Stimulated activated naive CD8-positive, alpha-beta T cell treated with anti-CD3 and anti-CD28 coated beads, Interleukin-15, amount 100 ng/mL, for 72 hours (primary cell): ENCODE measurements around the gene C2orf80.
"Not testable (repeated sequence)": the region's sequence is repeated elsewhere in the genome, so short reads cannot be mapped to it uniquely, and the experiment has no call there.

Experiments
- ATAC-seq: fragments of 150-1000 bp; cut with Tn5 transposase; 2 replicates; pipeline ENCODE4 v1.10.0; 2021; ENCODE audit warnings: mild to moderate bottlenecking, moderate library complexity
- DNase-seq, 2 donors: peaks; one replicate each; pipeline ENCODE4 v3.0.0; 2021 to 2022
- H3K27ac Mint-ChIP-seq, 2 donors: one replicate each; pipeline ENCODE4 v1.8.0; 2022; ENCODE audit warnings: mild to moderate bottlenecking in 2 of 2, mixed read lengths in 2 of 2, moderate library complexity in 2 of 2
- H3K27me3 Mint-ChIP-seq: one replicate; pipeline ENCODE4 v1.8.0; 2022; ENCODE audit warnings: mixed read lengths
- H3K4me1 Mint-ChIP-seq: one replicate; pipeline ENCODE4 v1.8.0; 2022; ENCODE audit warnings: mild to moderate bottlenecking, mixed read lengths
- H3K4me3 Mint-ChIP-seq, 2 donors: one replicate each; pipeline ENCODE4 v1.8.0; 2022; ENCODE audit warnings: mild to moderate bottlenecking in 2 of 2, mixed read lengths in 2 of 2, moderate library complexity in 1 of 2
- H3K9me3 Mint-ChIP-seq, 2 donors: one replicate each; pipeline ENCODE4 v1.8.0; 2022; ENCODE audit warnings: mixed read lengths in 2 of 2

The C2orf80 gene

DNA sequence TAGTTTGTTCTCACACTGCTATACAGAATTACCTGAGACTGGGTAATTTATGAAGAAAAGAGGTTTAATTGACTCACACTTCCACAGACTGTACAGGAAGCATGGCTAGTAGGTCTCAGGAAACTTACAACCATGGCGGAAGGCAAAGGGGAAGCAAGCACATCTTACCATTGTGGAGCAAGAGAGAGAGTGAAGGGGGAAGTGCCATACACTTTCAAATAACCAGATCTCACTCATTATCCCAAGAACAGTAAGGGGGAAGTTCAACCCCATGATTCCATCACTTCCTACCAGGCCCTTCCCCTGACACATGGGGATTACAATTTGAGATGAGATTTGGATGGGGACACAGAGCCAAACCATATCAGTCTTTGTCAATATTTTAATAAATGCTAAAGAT, 38.9 kb downstream of the C2orf80 start:
- Mint-ChIP-seq H3K4me1 (no peaks in the 10 kb centered on the region), H3K4me3 (no peak overlapping the region), H3K27ac (no peak overlapping the region), H3K27me3 (no peaks in the 10 kb centered on the region), H3K9me3 (peaks cover 0 to 13% of the 10 kb centered on the region in 2 donors)
- ATAC-seq = no peak
- DNase-seq = no peak

DNA sequence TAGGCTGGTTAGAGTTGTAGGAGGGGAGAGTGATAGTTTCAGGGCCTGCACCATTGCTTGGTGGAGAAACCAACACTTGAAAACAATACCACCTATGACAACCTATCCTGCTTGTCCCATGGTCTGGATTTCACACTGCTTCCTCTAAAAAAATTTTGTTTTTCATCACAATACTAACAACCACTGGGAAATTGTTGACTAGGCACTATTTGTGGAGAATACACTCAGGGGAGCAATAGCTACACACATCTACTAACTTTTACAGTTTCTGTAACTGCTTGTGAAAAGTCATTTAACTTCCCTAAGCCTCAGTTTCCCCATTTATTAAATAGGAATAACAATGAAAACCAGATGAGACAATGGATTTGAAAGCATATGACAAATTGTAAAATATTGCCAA, 39.7 kb downstream of the C2orf80 start:
- no peak for DNase-seq

DNA sequence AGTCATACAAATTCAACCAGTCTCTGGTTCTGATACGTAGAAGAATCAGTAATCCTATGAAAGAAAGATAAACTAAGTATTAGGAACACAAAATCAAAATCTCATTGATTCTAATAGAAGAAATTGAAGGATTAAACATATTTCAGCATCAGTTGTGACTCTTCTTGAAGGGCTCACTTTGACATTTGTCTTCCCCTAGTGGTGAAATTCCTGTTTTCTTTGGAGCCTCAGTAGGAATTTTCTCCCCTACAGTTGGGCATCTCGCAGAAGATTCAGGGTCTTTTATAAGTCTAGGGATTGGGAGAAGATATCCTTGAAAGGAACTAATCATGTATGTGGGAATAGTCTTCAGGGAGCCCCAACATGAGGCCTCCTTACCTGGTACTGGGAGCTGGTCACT, 41.0 kb downstream of the C2orf80 start:
- no peak overlapping the region for H3K4me3 Mint-ChIP-seq
- no peak overlapping the region for H3K27ac Mint-ChIP-seq
- H3K4me1 Mint-ChIP-seq = no peaks in the 10 kb centered on the region
- H3K9me3 Mint-ChIP-seq = peaks cover 0 to 13% of the 10 kb centered on the region in 2 donors
- ATAC-seq (no peak), DNase-seq (no peak)
- no peaks in the 10 kb centered on the region for H3K27me3 Mint-ChIP-seq

More for the DNA sequence above, 39.7 kb downstream of the C2orf80 start:
- H3K4me1 Mint-ChIP-seq = no peaks in the 10 kb centered on the region
- ATAC-seq = no peak
- H3K4me3 Mint-ChIP-seq = no peak overlapping the region
- peaks cover 0 to 13% of the 10 kb centered on the region in 2 donors for H3K9me3 Mint-ChIP-seq
- no peak overlapping the region for H3K27ac Mint-ChIP-seq
- H3K27me3 Mint-ChIP-seq = no peaks in the 10 kb centered on the region

DNA sequence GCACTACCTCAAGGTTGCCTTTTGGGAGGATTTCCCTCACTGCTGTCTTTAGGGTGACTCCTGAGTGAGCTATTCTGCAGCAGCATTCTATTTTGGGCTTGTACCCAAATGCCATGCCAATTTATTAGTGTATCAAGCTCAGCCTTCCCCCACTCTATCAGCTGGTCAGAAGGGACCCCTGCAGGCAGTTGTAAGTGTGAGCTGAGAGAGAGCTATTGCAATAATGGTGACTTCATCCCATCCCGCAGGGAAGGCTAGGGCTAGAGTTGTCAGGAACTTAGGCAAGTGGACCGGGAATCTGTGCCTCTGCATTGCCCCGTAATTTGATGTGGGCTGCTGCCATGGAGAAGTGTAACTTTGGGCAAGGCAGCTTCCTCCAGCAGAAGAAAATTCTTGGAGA, 42.1 kb downstream of the C2orf80 start:
- no peak overlapping the region for H3K4me3 Mint-ChIP-seq
- H3K27ac Mint-ChIP-seq = no peak overlapping the region

DNA sequence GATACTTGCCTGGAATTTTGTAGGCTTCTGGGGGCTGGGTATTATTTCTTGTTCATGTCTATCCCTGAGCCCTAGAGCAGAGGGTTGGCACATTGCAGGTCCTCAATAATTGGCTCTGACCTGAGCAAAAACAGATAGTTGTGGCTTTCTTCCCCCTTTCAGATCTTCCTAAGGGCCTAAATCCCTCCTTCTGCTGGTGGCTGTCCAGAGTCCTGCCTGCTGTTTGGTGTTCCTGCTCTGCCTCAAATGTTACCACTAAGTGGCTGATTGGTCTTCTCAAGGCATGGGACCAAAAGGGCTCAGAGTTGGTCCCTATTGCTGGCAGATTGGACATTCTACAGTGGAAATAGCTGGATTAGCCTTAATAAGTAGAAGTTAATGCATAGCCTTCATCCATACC, 42.8 kb downstream of the C2orf80 start:
- H3K27me3 Mint-ChIP-seq = no peaks in the 10 kb centered on the region
- ATAC-seq (no peak), DNase-seq (no peak)
- H3K27ac Mint-ChIP-seq = no peak overlapping the region
- H3K4me3 Mint-ChIP-seq = no peak overlapping the region
- H3K9me3 Mint-ChIP-seq = peaks cover 0 to 13% of the 10 kb centered on the region in 2 donors
- no peaks in the 10 kb centered on the region for H3K4me1 Mint-ChIP-seq

More for the DNA sequence above, 42.1 kb downstream of the C2orf80 start:
- no peaks in the 10 kb centered on the region for H3K4me1 Mint-ChIP-seq
- H3K27me3 Mint-ChIP-seq = no peaks in the 10 kb centered on the region
- DNase-seq = no peak
- no peak for ATAC-seq
- peaks cover 0 to 13% of the 10 kb centered on the region in 2 donors for H3K9me3 Mint-ChIP-seq

DNA sequence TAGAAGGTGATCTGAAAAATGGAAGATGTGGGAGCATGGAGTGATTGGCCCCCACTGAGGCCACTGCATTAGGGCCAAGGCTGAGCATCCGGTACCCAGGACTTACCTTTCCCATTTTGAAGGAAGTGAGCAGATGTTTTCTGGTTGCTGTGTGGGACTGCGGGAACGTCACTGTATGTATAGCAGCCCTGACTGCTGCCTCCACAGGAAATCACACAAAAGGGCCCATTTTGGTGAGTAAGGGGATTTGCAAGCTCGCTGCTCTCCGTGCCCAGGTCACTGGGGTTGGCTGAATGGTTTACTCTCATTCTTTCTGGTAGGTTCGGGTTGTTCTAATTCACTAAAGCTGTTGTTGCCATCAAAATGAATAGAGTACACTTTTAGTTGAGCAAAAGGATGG, 43.8 kb downstream of the C2orf80 start, which contains the start of gene CRYGB:
Gene CRYGB, minus strand, starts transcription at position 153 of the 400 bp plus-strand sequence. Its CDS starts 38 bp downstream, at position 115.
- Mint-ChIP-seq H3K9me3 (peaks cover 0 to 7% of the 10 kb centered on the region in 2 donors), H3K4me3 (no peak within 1 kb of the TSS), H3K4me1 (no peaks in the 10 kb centered on the region), H3K27me3 (no peaks in the 10 kb centered on the region), H3K27ac (no peak within 1 kb of the TSS)
- no peak for ATAC-seq
- no peak for DNase-seq

DNA sequence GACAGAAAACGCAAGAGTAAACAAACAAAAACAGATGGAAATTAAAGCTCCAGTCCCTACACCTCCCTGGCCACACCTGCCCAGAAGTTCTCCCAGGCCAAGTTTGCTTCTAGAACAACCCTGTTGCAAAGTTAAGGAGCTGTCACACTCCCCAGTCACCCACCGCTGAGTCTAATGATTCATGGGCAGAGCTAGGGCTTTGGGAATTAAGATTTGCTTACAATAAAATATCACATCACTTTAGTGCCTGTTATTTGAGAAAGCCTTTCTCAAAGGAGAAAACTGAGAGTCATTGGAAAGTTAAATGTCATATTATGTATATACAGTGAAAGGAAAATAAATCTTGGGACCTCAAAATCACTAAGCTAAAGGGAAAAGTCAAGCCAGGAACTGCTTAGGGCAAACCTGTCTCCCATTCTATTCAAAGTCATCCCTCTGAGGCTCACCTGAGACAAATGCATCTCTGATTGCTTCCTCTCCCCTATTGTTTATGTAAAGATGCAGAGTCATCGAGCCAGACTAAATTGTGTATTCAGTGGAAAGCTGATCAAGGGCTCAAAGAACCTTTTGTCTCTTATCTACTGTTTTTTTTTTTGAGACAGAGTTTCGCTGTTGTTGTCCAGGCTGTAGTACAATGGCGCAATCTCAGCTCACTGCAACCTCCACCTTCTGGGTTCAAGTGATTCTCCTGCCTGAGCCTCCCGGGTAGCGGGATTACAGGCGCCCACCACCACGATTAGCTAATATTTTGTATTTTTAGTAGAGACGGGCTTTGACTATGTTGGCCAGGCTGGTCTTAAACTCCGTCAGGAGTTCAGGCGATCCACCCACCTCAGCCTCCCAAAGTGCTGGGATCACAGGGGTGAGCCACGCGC, 46.7 kb downstream of the C2orf80 start:
- ATAC-seq (no peak), DNase-seq (no peak)
- no peak overlapping the region for H3K4me3 Mint-ChIP-seq
- H3K9me3 Mint-ChIP-seq = no peaks in the 10 kb centered on the region
- no peaks in the 10 kb centered on the region for H3K4me1 Mint-ChIP-seq
- no peak overlapping the region for H3K27ac Mint-ChIP-seq
- no peaks in the 10 kb centered on the region for H3K27me3 Mint-ChIP-seq

DNA sequence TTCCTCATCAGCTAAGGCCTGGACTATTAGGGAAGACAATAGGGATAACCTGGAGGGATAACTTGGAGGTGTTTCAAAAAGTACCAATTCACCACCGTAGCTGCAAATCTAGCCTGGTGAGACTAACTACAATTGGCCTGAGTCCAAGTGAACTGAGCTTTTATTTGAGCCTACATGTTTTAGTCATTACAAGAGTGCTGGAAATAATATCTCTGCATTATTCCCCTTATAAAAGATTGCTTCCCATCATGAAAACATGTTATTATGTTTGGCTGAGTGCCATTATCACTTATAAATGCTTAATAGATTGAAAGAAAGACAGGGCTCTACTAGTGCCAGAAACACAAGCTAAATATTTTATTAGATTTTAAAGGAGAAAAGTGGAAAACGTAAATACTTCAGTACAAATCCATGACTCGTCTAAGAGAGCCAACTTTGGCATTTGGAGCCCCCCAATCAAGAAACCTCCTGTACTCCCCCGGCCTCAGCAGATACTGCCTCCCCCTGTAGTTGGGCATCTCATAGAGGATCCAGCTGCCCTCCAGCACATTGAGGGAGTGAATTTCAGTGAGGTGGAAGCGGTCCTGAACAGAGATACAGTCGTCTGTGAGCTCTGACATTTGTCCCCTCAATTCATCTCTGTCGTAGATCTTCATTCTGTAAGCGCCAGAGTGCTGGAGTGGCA, 47.4 kb downstream of the C2orf80 start:
- H3K27ac Mint-ChIP-seq = no peak overlapping the region
- H3K27me3 Mint-ChIP-seq = no peaks in the 10 kb centered on the region
- no peak overlapping the region for H3K4me3 Mint-ChIP-seq
- DNase-seq (no peak), ATAC-seq (no peak)
- H3K4me1 Mint-ChIP-seq = no peaks in the 10 kb centered on the region
- H3K9me3 Mint-ChIP-seq = peaks cover 0 to 7% of the 10 kb centered on the region in 2 donors

DNA sequence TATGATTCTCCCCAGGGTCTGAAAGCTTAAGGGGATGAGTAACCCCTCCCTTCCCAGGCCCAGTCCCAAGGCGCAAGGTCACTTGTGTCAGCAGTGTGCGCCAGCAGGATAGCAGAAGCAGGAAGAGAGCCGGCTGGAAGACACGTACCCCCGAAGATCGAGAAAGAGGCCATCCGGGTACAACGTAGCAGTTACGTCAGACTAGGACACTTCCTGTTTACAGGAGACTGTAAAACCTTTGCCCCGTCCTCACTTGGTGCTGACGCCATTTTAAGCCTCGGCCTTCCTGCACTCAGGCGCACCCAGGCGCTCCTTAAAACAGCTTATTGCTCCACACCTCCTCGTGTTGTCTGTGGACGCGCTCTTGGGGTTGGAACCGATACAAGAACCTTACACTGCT, 50.4 kb downstream of the C2orf80 start:
- peaks cover 0 to 9% of the 10 kb centered on the region in 2 donors for H3K9me3 Mint-ChIP-seq
- H3K27me3 Mint-ChIP-seq = no peaks in the 10 kb centered on the region
- H3K4me1 Mint-ChIP-seq = peaks cover 12% of the 10 kb centered on the region
- H3K27ac Mint-ChIP-seq = no peak overlapping the region
- H3K4me3 Mint-ChIP-seq = no peak overlapping the region
- DNase-seq = no peak
- ATAC-seq = no peak

DNA sequence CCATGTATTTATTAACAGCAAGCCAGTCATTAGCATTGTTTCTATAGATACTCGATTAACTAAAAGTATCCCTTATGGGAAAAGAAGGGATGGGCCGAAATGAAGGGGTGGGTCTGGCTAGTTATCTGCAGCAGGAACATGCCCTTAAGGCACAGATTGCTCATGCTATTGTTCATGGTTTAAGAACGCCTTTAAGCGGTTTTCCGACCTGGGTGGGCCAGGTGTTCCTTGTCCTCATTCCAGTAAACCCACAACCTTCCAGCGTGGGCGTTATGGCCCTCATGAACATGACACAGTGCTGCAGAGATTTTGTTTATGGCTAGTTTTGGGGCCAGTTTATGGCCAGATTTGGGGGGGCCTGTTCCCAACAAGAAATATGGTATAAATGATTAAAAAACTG, 51.5 kb downstream of the C2orf80 start:
- not testable (repeated sequence) for H3K9me3 Mint-ChIP-seq, ATAC-seq, H3K4me3 Mint-ChIP-seq, DNase-seq, H3K27me3 Mint-ChIP-seq
- H3K27ac Mint-ChIP-seq = peak overlapping the region in 1 of 2 donors; percentile 85
- peaks cover 12% of the 10 kb centered on the region for H3K4me1 Mint-ChIP-seq

DNA sequence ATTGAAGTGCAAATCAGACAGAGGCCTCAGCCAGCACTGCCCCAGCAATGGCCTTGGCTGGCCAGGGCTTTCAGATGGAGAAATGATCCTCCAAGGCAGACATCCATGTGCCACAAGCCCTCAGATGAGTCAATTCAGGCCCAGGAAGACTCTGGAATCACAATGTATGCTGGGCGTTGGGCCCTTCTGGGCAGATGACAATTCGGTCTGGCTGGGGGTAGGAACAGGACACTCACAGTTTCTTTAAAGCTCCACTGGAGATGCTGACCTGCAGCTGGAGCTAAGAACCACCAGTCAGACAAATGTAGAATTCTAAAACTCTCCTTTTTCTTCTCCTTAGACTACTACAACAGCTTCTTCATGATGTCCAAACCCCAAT, 53.1 kb downstream of the C2orf80 start:
- Mint-ChIP-seq H3K27ac (no peak overlapping the region), H3K4me3 (no peak overlapping the region), H3K9me3 (peaks cover 0 to 9% of the 10 kb centered on the region in 2 donors), H3K27me3 (no peaks in the 10 kb centered on the region), H3K4me1 (peaks cover 12% of the 10 kb centered on the region)
- ATAC-seq (no peak), DNase-seq (no peak)

DNA sequence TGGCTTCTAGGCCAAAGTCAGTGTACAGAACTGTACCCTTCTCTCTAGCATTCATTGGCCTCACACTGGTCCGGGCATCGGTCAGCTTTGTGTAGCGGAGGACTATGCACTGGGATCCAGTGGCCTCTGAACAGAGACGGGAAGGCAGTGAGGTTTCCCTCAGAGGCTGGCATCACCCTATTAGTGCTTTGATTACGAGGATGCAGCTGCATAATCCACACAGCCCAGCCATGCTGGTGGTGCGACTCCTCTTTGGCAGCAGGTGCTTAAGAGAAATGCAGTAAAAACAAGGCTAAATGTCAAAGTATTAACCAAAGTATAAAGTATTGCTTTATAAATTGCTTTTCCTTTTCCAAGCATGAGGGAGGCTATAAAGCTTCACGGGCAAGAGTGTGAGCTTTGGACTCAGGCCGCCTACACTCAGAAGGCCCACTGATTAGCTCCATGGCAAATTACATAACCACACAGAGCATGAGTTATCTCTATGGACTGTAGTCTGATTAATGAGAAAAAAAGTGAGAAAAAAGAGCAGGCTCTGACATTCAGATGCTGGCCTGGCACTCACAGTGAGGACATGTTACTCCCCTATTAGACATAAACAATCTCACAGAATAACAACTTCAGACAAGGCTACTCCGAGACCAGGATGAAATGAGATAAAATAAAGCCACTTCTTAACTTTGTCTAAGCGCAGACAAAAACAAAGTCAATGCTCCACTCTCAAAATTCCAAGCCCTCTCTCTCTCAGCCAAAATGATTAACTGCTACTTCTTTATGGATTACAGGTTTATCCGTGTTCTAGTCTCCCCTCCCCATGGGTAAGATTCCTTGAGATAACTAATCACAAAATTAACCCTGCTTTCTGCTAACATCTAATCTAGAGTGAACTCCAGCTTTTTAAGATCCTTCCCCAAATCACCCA, 53.8 kb downstream of the C2orf80 start:
- H3K27me3 Mint-ChIP-seq = no peaks in the 10 kb centered on the region
- H3K4me3 Mint-ChIP-seq = no peak overlapping the region
- no peak for DNase-seq
- no peak overlapping the region for H3K27ac Mint-ChIP-seq
- peaks cover 12% of the 10 kb centered on the region for H3K4me1 Mint-ChIP-seq
- ATAC-seq = no peak
- H3K9me3 Mint-ChIP-seq = peaks cover 0 to 9% of the 10 kb centered on the region in 2 donors

DNA sequence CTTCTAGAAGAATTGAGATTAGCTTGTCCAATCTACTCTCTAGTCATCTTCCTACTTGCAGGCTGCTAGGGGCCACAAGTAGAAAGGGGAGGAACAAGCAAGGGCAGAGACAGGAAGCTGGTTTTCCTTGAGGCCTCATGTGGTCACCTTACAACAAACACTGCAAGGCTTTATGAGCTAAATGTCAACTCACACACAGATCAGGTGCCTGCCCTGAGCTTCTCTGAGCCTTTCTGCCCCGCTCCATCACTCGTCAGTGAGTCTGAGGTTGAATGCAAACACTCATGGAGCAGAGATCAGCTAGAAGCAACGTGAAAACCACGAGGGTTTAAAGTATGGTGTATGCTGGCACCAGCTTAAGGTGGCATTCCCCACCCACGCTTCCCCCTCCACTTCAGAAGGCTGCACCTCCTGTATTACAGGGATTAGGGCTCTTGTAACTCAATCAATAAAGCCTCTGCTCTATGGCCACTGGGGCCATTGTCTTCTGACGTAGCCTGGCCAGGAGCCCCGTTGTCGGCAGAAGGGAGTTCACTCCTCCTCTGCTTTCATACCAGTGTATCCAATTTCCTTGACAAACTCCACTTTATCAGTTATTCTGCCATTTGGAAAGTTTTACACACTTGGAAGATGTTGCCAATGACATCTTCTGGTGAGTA, 54.8 kb downstream of the C2orf80 start:
- Mint-ChIP-seq H3K27ac (no peak overlapping the region), H3K27me3 (no peaks in the 10 kb centered on the region), H3K4me3 (no peak overlapping the region), H3K4me1 (peaks cover 12% of the 10 kb centered on the region), H3K9me3 (peaks cover 0 to 9% of the 10 kb centered on the region in 2 donors)
- peak; percentile 23 to 36 for DNase-seq
- ATAC-seq = peak; percentile 90

DNA sequence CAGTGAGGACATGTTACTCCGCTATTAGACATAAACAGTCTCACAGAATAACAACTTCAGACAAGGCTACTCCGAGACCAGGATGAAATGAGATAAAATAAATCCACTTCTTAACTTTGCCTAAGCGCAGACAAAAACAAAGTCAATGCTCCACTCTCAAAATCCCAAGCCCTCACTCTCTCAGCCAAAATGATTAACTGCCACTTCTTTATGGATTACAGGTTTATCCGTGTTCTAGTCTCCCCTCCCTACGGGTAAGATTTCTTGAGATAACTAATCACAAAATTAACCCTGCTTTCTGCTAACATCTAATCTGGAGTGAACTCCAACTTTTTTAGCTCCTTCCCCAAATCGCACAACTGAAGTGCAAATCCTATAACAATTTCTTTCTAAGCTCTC, 59.1 kb downstream of the C2orf80 start:
- Mint-ChIP-seq H3K4me3 (no peak overlapping the region), H3K27me3 (peaks cover 3% of the 10 kb centered on the region), H3K27ac (no peak overlapping the region), H3K4me1 (peaks cover 11% of the 10 kb centered on the region), H3K9me3 (no peaks in the 10 kb centered on the region)
- ATAC-seq = no peak
- DNase-seq = no peak
